OCI-LY3 (cell line): ENCODE data around the gene APLP1.

Experiments
- EZH2phosphoT487 ChIP-seq: fragments of 200-600 bp; shearing (Covaris generic); IDR thresholded peaks from 2 replicates; pipeline ENCODE4 v1.6.1; 2018; ENCODE audit warnings: antibody characterized with exemption, mixed run types, low read depth
- TF ChIP-seq, protein P1 (sequence below): fragments of 200-600, 300-600 bp; sonication (generic); IDR thresholded peaks from 2 replicates; pipeline ENCODE4 v1.5.1; 2014; ENCODE audit warnings: antibody characterized with exemption, low read length, low read depth

DNA sequence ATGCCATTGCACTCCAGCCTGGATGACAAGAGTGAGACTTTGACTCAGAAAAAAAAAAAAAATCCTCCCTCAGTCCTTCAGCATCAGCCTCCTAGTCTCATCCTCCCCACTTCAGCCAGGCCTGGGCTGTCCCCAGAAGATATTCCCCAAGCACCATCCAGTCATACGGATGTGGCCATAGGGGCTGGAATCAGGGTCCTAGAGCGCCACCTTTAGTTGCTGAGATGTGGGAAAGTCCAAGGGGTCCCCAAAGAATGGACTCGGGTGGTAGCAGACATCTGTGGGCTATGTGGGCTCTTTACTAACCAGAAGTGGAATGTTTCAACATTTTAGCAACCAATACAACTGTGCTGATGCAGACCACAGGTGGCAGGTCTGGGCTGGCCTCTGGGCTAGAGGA lies 42.8 kb downstream of the APLP1 start:
- TF ChIP-seq, protein P1, sequence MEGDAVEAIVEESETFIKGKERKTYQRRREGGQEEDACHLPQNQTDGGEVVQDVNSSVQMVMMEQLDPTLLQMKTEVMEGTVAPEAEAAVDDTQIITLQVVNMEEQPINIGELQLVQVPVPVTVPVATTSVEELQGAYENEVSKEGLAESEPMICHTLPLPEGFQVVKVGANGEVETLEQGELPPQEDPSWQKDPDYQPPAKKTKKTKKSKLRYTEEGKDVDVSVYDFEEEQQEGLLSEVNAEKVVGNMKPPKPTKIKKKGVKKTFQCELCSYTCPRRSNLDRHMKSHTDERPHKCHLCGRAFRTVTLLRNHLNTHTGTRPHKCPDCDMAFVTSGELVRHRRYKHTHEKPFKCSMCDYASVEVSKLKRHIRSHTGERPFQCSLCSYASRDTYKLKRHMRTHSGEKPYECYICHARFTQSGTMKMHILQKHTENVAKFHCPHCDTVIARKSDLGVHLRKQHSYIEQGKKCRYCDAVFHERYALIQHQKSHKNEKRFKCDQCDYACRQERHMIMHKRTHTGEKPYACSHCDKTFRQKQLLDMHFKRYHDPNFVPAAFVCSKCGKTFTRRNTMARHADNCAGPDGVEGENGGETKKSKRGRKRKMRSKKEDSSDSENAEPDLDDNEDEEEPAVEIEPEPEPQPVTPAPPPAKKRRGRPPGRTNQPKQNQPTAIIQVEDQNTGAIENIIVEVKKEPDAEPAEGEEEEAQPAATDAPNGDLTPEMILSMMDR, result peak; percentile 50
- no peak for TF ChIP-seq EZH2phosphoT487
